SK-N-SH (cell line): ENCODE data around the gene G3BP1. TPM values are rescaled to one million over a fixed set of nuclear protein-coding genes. Genes with fewer than 3 reads are reported as not detected.
A peak's percentile ranks its signal among the peaks of the same experiment; 100 is the strongest.

Experiments
- CHD2 ChIP-seq: fragments of 150-350 bp; IDR thresholded peaks from 2 replicates; pipeline ENCODE4 v1.6.1; 2018; ENCODE audit warnings: low read length; ENCODE audit not compliant: partially characterized antibody
- CTCF ChIP-seq: fragments of 200-600 bp; sonication (generic); IDR thresholded peaks from 2 replicates; pipeline ENCODE4 v1.6.1; 2017; ENCODE audit warnings: antibody characterized with exemption, mild to moderate bottlenecking, moderate library complexity
- EP300 ChIP-seq, 2 experiments: IDR thresholded peaks; 2 replicates each; pipeline versions ENCODE4 v1.4.0 to v1.6.1; 2012; ENCODE audit warnings: borderline replicate concordance in 1 of 2, low read depth in 1 of 2, low read length in 1 of 2
- EZH2phosphoT487 ChIP-seq: fragments of 200-600 bp; sonication (generic); IDR thresholded peaks from 2 replicates; pipeline ENCODE4 v1.6.1; 2017; ENCODE audit warnings: low read depth, mixed run types, mild to moderate bottlenecking, antibody characterized with exemption, moderate library complexity, borderline replicate concordance
- GABPA ChIP-seq: IDR thresholded peaks from 2 replicates; pipeline ENCODE4 v1.4.0; 2012; ENCODE audit warnings: low read depth, mild to moderate bottlenecking
- GATA2 ChIP-seq: sonication (generic); formaldehyde crosslinking; IDR thresholded peaks from 2 replicates; pipeline ENCODE4 v1.5.0; 2020; ENCODE audit warnings: mild to moderate bottlenecking, missing genetic modification reagents
- JUND ChIP-seq: IDR thresholded peaks from 2 replicates; pipeline ENCODE4 v1.4.0; 2012
- MXI1 ChIP-seq: IDR thresholded peaks from 2 replicates; pipeline ENCODE4 v1.6.1; 2012; ENCODE audit warnings: mild to moderate bottlenecking, low read depth, low read length, improper control_type of control experiment
- PBX3 ChIP-seq: IDR thresholded peaks from 2 replicates; pipeline ENCODE4; 2012
- RAD21 ChIP-seq: IDR thresholded peaks from 2 replicates; pipeline ENCODE4 v1.6.1; 2012; ENCODE audit warnings: mild to moderate bottlenecking, low read length
- REST ChIP-seq: IDR thresholded peaks from 2 replicates; pipeline ENCODE4 v1.6.1; 2012; ENCODE audit warnings: mild to moderate bottlenecking, low read depth, low read length, moderate library complexity
- RFX5 ChIP-seq: IDR thresholded peaks from 2 replicates; pipeline ENCODE4 v1.6.1; 2012; ENCODE audit warnings: mild to moderate bottlenecking, improper control_type of control experiment, low read length
- RXRA ChIP-seq: IDR thresholded peaks from 2 replicates; pipeline ENCODE4 v1.4.0; 2012; ENCODE audit warnings: low read depth, mild to moderate bottlenecking, borderline replicate concordance
- SIN3A ChIP-seq: IDR thresholded peaks from 2 replicates; pipeline ENCODE4 v1.6.1; 2012; ENCODE audit warnings: low read depth, mild to moderate bottlenecking, low read length, moderate library complexity, borderline replicate concordance
- SMC3 ChIP-seq: IDR thresholded peaks from 2 replicates; pipeline ENCODE4 v1.6.1; 2012; ENCODE audit warnings: low read depth, low read length, improper control_type of control experiment
- TAF1 ChIP-seq: IDR thresholded peaks from 2 replicates; pipeline ENCODE4 v1.6.1; 2012; ENCODE audit warnings: low read depth, mild to moderate bottlenecking, low read length, moderate library complexity, borderline replicate concordance
- USF2 ChIP-seq: fragments of 150-350 bp; IDR thresholded peaks from 2 replicates; pipeline ENCODE4 v1.6.1; 2017; ENCODE audit warnings: antibody characterized with exemption, low read length, low read depth, borderline replicate concordance
- YY1 ChIP-seq: IDR thresholded peaks from 2 replicates; pipeline ENCODE4 v1.4.0; 2012; ENCODE audit warnings: low read depth, mild to moderate bottlenecking
- polyA plus RNA-seq, 3 experiments: library from polyadenylated mRNA; depleted of rRNA; stranded (reverse); fragments of >200 nt; gene quantifications; 2 replicates each; pipeline ENCODE4 v1.2.3, GENCODE V29; 2012

Gene G3BP1
- polyA plus RNA-seq, 1 of the 3 experiments (the other 2 are of a cell fraction): 21.7 TPM

- TF ChIP-seq CTCF (no peak), GABPA (0 out of 2 replicates have a peak, but pooled peaks have one; percentile 34), USF2 (no peak), REST (0 out of 2 replicates have a peak, but pooled peaks have one; percentile 2), SIN3A (0 out of 2 replicates have a peak, but pooled peaks have one; percentile 38), GATA2 (CRISPR knock-in tag) (no peak; the same call in 1 of the 2 replicates), EZH2phosphoT487 (no peak), JUND (peak; percentile 87), RAD21 (no peak), EP300 (IDR thresholded peaks at IDR 0.05; ENCODE audit: borderline replicate concordance in 1 of 2, low read depth in 1 of 2, low read length in 1 of 2) (peak; percentile 70 to 85), YY1 (peak; percentile 73; the same call in 1 of the 2 replicates), CHD2 (peak; percentile 28), TAF1 (no peak), RFX5 (no peak), SMC3 (peak; percentile 12; the same call in 1 of the 2 replicates), RXRA (peak; percentile 66), PBX3 (peak; percentile 66; the same call in 1 of the 2 replicates), MXI1 (no peak)
These were observed 31.8 kb upstream of the G3BP1 start (continued) for GRCh38 chr5:151739939-151740335.
